ENCODE measurements around the gene ELF3. TPM values are rescaled to one million over a fixed set of nuclear protein-coding genes. Genes with fewer than 3 reads are reported as not detected.
A peak's percentile ranks its signal among the peaks of the same experiment; 100 is the strongest.

Gene ELF3
- total and polyA plus RNA-seq, 2 of the 13 experiments (the other 11 are each of a cell fraction or from before 2014, with no cell fraction given), result 11.5 to 55.1 TPM

DNA sequence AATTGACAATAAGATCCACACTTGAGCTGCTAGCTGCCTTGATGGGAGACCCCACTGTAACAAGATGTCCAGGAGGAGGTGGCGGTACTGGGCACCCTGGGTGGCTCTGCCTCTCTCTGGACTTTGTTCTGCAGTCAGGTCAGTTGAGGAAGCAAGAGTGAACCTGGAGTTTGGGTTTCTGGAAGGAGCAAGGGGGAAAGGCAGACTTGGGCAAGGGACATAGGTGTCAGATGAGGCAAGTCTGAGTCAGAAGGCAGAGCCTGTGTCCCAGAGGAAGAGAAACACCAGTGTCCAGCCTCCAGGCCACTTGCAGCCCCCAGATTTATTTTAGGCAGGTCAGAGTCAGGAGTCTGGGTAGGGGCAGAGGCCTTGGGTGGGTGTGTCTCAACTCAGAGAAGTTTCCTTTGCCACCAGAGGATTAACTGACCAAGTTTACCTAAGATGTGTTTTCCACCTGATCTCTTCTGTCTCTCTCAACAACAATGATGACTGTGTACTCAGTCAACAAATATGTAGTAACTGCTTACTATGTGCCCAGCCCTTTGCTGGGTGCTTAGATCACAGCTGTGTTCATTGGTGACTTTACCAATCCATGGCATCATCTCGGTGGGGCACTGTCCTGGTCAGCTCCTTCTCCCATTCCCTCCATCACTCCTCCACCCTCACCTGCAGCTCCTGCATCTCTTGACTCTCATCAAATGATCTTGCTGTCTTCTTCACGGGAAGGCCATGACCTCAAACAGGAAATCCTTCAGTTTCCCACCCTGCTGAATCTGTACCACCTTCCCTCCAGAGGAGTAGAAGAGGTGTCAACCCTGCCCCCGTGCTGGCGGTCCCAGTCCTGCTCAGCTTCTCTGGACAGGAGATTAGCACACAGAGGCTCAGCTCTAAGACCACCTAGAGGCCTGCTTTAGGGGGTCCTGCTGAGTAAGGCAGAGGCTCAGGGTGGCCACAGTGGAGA lies 36.6 kb downstream of the ELF3 start (continued):
- TF ChIP-seq HNRNPLL (IDR thresholded peaks at IDR 0.05; ENCODE audit: low read depth, low read length, poor library complexity, severe bottlenecking), result no peak
- no peak for TF ChIP-seq ZNF652 (CRISPR knock-in tag; IDR thresholded peaks at IDR 0.05; ENCODE audit: borderline replicate concordance, low read depth)
- no peak for TF ChIP-seq HNRNPH1 (optimal IDR thresholded peaks at IDR 0.05; ENCODE audit: low read depth, low read length)
- TF ChIP-seq, protein P1, sequence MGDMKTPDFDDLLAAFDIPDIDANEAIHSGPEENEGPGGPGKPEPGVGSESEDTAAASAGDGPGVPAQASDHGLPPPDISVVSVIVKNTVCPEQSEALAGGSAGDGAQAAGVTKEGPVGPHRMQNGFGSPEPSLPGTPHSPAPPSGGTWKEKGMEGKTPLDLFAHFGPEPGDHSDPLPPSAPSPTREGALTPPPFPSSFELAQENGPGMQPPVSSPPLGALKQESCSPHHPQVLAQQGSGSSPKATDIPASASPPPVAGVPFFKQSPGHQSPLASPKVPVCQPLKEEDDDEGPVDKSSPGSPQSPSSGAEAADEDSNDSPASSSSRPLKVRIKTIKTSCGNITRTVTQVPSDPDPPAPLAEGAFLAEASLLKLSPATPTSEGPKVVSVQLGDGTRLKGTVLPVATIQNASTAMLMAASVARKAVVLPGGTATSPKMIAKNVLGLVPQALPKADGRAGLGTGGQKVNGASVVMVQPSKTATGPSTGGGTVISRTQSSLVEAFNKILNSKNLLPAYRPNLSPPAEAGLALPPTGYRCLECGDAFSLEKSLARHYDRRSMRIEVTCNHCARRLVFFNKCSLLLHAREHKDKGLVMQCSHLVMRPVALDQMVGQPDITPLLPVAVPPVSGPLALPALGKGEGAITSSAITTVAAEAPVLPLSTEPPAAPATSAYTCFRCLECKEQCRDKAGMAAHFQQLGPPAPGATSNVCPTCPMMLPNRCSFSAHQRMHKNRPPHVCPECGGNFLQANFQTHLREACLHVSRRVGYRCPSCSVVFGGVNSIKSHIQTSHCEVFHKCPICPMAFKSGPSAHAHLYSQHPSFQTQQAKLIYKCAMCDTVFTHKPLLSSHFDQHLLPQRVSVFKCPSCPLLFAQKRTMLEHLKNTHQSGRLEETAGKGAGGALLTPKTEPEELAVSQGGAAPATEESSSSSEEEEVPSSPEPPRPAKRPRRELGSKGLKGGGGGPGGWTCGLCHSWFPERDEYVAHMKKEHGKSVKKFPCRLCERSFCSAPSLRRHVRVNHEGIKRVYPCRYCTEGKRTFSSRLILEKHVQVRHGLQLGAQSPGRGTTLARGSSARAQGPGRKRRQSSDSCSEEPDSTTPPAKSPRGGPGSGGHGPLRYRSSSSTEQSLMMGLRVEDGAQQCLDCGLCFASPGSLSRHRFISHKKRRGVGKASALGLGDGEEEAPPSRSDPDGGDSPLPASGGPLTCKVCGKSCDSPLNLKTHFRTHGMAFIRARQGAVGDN (CRISPR knock-in tag; IDR thresholded peaks at IDR 0.05), result peak; percentile 18; the same call in 1 of the 2 replicates
- peak; percentile 47; the same call in 1 of the 2 replicates for TF ChIP-seq ERF (CRISPR knock-in tag; IDR thresholded peaks at IDR 0.05)
- TF ChIP-seq, protein P2, sequence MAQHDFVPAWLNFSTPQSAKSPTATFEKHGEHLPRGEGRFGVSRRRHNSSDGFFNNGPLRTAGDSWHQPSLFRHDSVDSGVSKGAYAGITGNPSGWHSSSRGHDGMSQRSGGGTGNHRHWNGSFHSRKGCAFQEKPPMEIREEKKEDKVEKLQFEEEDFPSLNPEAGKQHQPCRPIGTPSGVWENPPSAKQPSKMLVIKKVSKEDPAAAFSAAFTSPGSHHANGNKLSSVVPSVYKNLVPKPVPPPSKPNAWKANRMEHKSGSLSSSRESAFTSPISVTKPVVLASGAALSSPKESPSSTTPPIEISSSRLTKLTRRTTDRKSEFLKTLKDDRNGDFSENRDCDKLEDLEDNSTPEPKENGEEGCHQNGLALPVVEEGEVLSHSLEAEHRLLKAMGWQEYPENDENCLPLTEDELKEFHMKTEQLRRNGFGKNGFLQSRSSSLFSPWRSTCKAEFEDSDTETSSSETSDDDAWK (CRISPR knock-in tag; IDR thresholded peaks at IDR 0.05), result no peak
- no peak for TF ChIP-seq REL (CRISPR knock-in tag; conservative IDR thresholded peaks at IDR 0.05)
- no peak for TF ChIP-seq SP1 (IDR thresholded peaks at IDR 0.05)
- no peak for TF ChIP-seq SP1 (CRISPR knock-in tag; IDR thresholded peaks at IDR 0.05)
- TF ChIP-seq, protein P3, sequence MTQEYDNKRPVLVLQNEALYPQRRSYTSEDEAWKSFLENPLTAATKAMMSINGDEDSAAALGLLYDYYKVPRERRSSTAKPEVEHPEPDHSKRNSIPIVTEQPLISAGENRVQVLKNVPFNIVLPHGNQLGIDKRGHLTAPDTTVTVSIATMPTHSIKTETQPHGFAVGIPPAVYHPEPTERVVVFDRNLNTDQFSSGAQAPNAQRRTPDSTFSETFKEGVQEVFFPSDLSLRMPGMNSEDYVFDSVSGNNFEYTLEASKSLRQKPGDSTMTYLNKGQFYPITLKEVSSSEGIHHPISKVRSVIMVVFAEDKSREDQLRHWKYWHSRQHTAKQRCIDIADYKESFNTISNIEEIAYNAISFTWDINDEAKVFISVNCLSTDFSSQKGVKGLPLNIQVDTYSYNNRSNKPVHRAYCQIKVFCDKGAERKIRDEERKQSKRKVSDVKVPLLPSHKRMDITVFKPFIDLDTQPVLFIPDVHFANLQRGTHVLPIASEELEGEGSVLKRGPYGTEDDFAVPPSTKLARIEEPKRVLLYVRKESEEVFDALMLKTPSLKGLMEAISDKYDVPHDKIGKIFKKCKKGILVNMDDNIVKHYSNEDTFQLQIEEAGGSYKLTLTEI (CRISPR knock-in tag; conservative IDR thresholded peaks at IDR 0.05), result no peak
- TF ChIP-seq BCL6 (CRISPR knock-in tag; IDR thresholded peaks at IDR 0.05), result peak; percentile 59
- TF ChIP-seq ZFY (CRISPR knock-in tag; IDR thresholded peaks at IDR 0.05), result no peak
- TF ChIP-seq KDM5A (IDR thresholded peaks at IDR 0.05; ENCODE audit: borderline replicate concordance, low read length), result no peak
- TF ChIP-seq ZFP36L2 (CRISPR knock-in tag; IDR thresholded peaks at IDR 0.05), result no peak
- TF ChIP-seq, protein P4, sequence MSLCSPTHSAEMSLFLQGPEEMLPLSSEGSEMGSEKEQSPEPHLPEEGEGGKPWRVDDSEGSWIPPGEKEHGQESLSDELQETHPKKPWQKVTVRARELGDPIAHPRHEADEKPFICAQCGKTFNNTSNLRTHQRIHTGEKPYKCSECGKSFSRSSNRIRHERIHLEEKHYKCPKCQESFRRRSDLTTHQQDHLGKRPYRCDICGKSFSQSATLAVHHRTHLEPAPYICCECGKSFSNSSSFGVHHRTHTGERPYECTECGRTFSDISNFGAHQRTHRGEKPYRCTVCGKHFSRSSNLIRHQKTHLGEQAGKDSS (CRISPR knock-in tag; IDR thresholded peaks at IDR 0.05; ENCODE audit: borderline replicate concordance, low read depth), result 0 out of 2 replicates have a peak, but pooled peaks have one; percentile 21
- TF ChIP-seq, protein P5, sequence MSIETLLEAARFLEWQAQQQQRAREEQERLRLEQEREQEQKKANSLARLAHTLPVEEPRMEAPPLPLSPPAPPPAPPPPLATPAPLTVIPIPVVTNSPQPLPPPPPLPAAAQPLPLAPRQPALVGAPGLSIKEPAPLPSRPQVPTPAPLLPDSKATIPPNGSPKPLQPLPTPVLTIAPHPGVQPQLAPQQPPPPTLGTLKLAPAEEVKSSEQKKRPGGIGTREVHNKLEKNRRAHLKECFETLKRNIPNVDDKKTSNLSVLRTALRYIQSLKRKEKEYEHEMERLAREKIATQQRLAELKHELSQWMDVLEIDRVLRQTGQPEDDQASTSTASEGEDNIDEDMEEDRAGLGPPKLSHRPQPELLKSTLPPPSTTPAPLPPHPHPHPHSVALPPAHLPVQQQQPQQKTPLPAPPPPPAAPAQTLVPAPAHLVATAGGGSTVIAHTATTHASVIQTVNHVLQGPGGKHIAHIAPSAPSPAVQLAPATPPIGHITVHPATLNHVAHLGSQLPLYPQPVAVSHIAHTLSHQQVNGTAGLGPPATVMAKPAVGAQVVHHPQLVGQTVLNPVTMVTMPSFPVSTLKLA (IDR thresholded peaks at IDR 0.05), result no peak
- TF ChIP-seq, protein P6, sequence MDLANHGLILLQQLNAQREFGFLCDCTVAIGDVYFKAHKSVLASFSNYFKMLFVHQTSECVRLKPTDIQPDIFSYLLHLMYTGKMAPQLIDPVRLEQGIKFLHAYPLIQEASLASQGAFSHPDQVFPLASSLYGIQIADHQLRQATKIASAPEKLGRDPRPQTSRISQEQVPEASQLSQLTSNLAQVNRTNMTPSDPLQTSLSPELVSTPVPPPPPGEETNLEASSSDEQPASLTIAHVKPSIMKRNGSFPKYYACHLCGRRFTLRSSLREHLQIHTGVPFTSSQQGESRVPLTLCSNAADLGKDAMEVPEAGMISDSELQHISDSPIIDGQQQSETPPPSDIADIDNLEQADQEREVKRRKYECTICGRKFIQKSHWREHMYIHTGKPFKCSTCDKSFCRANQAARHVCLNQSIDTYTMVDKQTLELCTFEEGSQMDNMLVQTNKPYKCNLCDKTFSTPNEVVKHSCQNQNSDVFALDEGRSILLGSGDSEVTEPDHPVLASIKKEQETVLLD (CRISPR knock-in tag; IDR thresholded peaks at IDR 0.05; ENCODE audit: low read depth), result no peak
